ENCODE results near the gene PNMT.
"Not testable (repeated sequence)": the region's sequence is repeated elsewhere in the genome, so short reads cannot be mapped to it uniquely, and the experiment has no call there.

PNMT gene

DNA sequence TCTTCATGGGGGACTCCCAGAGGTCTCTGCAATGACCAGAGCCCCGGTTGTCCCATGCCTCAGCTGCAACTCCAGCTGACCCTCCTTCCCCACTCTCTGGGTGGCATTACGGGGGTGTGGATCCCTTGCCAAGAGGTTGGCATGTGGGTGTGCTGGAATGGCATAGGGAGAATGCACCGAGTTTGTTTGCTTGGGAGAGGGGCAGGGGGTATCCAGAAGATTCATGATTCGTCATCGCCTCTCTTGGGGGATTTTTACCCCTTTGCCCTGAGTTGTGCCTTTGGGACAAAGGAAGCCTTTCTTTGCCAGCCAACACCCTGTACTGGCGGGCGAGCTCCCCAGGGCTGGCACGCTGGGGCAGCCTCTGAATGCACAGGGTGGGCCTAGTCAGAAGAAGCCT lies 38.1 kb downstream of the PNMT start:
- Histone ChIP-seq H3K36me3 (no peaks in the 10 kb centered on the region), H3K27me3 (peaks cover 24% of the 10 kb centered on the region), H3K4me1 (no peaks in the 10 kb centered on the region), H3K9me3 (no peaks in the 10 kb centered on the region), H3K4me3 (ENCODE audit: low read depth, low read length) (no peak overlapping the region)
- TF ChIP-seq, protein P1, sequence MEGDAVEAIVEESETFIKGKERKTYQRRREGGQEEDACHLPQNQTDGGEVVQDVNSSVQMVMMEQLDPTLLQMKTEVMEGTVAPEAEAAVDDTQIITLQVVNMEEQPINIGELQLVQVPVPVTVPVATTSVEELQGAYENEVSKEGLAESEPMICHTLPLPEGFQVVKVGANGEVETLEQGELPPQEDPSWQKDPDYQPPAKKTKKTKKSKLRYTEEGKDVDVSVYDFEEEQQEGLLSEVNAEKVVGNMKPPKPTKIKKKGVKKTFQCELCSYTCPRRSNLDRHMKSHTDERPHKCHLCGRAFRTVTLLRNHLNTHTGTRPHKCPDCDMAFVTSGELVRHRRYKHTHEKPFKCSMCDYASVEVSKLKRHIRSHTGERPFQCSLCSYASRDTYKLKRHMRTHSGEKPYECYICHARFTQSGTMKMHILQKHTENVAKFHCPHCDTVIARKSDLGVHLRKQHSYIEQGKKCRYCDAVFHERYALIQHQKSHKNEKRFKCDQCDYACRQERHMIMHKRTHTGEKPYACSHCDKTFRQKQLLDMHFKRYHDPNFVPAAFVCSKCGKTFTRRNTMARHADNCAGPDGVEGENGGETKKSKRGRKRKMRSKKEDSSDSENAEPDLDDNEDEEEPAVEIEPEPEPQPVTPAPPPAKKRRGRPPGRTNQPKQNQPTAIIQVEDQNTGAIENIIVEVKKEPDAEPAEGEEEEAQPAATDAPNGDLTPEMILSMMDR (IDR thresholded peaks at IDR 0.05; ENCODE audit: low read depth, low read length) = no peak
- DNase-seq = no peak

DNA sequence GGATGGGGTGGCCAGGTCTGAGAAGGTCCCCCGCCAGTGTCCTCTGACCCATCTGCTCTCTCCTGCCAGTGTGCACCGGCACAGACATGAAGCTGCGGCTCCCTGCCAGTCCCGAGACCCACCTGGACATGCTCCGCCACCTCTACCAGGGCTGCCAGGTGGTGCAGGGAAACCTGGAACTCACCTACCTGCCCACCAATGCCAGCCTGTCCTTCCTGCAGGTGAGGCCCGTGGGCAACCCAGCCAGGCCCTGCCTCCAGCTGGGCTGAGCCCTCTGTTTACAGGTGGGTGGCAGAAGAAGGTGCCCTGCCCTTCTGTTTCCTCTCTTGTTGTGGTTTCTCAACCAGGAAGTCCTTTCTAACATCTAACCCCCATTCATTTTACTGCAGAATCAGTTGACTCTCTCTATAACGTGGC lies 38.7 kb downstream of the PNMT start:
- H3K4me3 ChIP-seq (ENCODE audit: low read depth, low read length) = no peak overlapping the region
- peaks cover 19% of the 10 kb centered on the region for H3K27me3 ChIP-seq
- DNase-seq = no peak
- no peaks in the 10 kb centered on the region for H3K4me1 ChIP-seq
- TF ChIP-seq, protein P1 (IDR thresholded peaks at IDR 0.05; ENCODE audit: low read depth, low read length) = no peak
- H3K9me3 ChIP-seq = no peaks in the 10 kb centered on the region
- H3K36me3 ChIP-seq = no peaks in the 10 kb centered on the region

DNA sequence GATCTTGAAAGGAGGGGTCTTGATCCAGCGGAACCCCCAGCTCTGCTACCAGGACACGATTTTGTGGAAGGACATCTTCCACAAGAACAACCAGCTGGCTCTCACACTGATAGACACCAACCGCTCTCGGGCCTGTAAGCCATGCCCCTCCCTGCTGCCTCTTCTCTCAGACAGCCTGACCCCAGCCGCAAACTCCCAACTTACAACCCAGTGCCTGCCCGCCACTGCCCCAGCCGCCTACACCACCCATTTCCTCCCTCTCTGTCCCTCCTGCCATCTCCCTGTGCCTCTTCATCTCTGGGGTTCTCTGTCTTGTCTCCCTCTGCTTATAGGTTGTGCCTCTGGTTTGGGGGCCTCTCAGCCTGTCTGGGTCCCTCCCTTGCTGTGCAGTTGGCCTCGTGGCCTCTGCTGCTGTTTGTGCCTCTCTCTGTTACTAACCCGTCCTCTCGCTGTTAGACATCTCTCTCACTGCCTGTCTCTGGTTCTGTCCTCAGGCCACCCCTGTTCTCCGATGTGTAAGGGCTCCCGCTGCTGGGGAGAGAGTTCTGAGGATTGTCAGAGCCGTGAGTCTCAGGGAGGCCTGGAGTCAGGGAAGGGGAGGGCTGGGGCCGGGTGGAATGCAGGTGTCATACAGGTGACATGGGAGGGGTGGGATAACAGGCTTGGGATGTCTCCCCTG lies 41.2 kb downstream of the PNMT start:
- no peak for DNase-seq
- Histone ChIP-seq H3K4me3 (ENCODE audit: low read depth, low read length) (no peak overlapping the region), H3K36me3 (no peaks in the 10 kb centered on the region)

DNA sequence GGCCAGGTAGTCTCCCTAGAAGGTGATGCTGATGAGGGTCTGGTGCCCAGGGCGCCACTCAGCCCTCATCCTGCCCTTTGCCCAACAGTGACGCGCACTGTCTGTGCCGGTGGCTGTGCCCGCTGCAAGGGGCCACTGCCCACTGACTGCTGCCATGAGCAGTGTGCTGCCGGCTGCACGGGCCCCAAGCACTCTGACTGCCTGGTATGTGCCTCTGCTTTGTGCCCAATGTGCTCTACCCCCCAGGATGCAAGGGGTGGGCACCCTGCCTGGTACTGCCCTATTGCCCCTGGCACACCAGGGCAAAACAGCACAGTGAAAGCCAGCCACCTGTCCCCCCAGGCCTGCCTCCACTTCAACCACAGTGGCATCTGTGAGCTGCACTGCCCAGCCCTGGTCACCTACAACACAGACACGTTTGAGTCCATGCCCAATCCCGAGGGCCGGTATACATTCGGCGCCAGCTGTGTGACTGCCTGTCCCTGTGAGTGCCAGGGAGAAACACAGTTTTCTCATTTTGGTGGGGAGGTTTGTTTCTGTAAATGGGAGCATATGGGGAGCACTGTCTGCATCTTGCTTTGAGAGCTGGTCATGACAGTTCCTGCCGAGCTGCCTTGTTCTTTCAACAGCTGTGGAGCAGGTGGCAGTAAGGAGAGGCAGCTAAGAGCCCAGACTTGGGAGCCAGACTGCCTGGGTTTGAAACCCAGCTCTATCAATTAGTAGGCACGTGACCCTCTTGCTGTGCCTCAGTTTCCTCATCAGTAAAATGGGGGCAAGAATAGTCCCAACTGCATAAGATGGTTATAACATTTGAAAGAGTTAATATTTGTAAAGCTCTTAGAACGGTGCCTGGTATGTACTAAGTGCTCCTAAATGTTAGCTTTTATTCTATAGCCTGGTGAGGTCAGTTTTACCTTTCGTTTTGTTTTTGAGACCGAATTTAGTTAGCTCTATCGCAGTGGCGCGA lies 42.0 kb downstream of the PNMT start:
- Histone ChIP-seq H3K36me3 (no peaks in the 10 kb centered on the region), H3K27me3 (peaks cover 4% of the 10 kb centered on the region; the same call in 1 of the 2 replicates), H3K4me3 (ENCODE audit: low read depth, low read length) (no peak overlapping the region), H3K9me3 (no peaks in the 10 kb centered on the region), H3K4me1 (no peaks in the 10 kb centered on the region)
- TF ChIP-seq, protein P1 (IDR thresholded peaks at IDR 0.05; ENCODE audit: low read depth, low read length) = no peak
- no peak for DNase-seq

More for the DNA sequence above, 41.2 kb downstream of the PNMT start:
- TF ChIP-seq, protein P1 (IDR thresholded peaks at IDR 0.05; ENCODE audit: low read depth, low read length) = no peak
- Histone ChIP-seq H3K4me1 (no peaks in the 10 kb centered on the region), H3K9me3 (no peaks in the 10 kb centered on the region), H3K27me3 (peaks cover 10% of the 10 kb centered on the region)

DNA sequence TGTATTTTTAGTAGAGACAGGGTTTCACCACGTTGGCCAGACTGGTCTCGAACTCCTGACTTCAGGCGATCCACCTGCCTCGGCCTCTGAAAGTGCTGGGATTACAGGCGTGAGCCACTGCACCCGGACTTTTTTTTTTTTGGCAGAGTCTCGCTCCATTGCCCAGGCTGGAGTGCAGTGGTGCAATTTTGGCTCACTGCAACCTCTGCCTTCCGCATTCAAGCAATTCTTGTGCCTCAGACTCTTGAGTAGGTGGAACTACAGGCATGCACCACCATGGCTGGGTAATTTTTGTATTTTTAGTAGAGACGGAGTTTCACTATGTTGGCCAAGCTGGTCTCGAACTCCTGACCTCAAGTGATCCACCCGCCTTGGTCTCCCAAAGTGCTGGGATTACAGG lies 42.8 kb downstream of the PNMT start:
- H3K4me3 ChIP-seq (ENCODE audit: low read depth, low read length); DNase-seq; H3K36me3 ChIP-seq; H3K27me3 ChIP-seq; H3K9me3 ChIP-seq; H3K4me1 ChIP-seq: not testable (repeated sequence)

DNA sequence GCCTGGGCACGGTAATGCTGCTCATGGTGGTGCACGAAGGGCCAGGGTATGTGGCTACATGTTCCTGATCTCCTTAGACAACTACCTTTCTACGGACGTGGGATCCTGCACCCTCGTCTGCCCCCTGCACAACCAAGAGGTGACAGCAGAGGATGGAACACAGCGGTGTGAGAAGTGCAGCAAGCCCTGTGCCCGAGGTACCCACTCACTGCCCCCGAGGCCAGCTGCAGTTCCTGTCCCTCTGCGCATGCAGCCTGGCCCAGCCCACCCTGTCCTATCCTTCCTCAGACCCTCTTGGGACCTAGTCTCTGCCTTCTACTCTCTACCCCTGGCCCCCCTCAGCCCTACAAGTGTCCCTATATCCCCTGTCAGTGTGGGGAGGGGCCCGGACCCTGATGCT lies 43.6 kb downstream of the PNMT start:
- TF ChIP-seq, protein P1 (IDR thresholded peaks at IDR 0.05; ENCODE audit: low read depth, low read length) = no peak
- H3K4me1 ChIP-seq = no peaks in the 10 kb centered on the region
- peaks cover 5% of the 10 kb centered on the region; the same call in 1 of the 2 replicates for H3K27me3 ChIP-seq
- DNase-seq = no peak
- H3K4me3 ChIP-seq (ENCODE audit: low read depth, low read length) = no peak overlapping the region
- H3K36me3 ChIP-seq = no peaks in the 10 kb centered on the region
- H3K9me3 ChIP-seq = no peaks in the 10 kb centered on the region

Data from BE2C (cell line).